GM21723 (cell line): Measurements from ENCODE around the gene PDZD7.

Experiments used
- ATAC-seq: cut with Tn5 transposase; IDR thresholded peaks from one replicate; pipeline ENCODE4 v1.9.1; 2021; ENCODE audit warnings: mild to moderate bottlenecking, moderate library complexity; ENCODE audit not compliant: unreplicated experiment

Gene PDZD7

DNA sequence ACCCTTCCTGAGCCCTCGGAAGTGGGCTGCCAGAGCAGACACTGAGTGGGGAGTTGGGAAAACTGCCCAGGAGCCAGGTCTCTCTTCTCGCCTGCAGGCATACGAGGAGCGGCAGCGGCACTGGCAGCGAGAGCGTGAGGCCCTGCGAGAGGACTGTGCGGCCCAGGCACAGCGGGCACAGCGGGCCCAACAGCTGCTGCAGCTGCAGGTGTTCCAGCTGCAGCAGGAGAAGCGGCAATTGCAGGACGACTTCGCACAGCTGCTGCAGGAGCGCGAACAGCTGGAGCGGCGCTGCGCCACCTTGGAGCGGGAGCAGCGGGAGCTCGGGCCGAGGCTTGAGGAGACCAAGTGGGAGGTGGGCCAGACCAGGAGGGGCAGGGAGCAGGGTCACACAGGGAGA lies 25.6 kb downstream of the PDZD7 start:
- ATAC-seq: no peak

DNA sequence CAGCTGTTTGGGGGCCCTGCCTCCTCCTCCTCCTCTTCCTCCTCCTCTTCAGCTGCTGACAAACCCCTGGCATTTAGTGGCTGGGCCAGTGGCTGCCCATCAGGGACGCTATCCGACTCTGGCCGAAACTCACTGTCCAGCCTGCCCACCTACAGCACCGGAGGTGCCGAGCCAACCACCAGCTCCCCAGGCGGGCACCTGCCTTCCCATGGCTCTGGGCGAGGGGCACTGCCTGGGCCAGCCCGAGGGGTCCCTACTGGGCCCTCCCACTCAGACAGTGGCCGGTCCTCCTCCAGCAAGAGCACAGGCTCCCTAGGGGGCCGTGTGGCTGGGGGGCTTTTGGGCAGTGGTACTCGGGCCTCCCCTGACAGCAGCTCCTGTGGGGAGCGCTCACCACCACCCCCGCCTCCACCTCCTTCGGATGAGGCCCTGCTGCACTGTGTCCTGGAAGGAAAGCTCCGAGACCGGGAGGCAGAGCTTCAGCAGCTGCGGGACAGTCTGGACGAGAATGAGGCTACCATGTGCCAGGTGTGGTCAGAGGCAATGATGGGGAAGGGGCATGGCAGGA lies 27.2 kb downstream of the PDZD7 start:
- ATAC-seq: no peak

DNA sequence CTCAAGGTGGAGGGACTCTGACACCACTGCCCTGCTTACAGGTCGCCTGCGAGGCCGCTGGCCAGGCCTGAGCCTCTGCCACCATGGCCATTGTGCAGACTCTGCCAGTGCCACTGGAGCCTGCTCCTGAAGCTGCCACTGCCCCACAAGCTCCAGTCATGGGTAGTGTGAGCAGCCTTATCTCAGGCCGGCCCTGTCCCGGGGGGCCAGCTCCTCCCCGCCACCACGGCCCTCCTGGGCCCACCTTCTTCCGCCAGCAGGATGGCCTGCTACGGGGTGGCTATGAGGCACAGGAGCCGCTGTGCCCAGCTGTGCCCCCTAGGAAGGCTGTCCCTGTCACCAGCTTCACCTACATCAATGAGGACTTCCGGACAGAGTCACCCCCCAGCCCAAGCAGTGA lies 28.5 kb downstream of the PDZD7 start:
- ATAC-seq: no peak

DNA sequence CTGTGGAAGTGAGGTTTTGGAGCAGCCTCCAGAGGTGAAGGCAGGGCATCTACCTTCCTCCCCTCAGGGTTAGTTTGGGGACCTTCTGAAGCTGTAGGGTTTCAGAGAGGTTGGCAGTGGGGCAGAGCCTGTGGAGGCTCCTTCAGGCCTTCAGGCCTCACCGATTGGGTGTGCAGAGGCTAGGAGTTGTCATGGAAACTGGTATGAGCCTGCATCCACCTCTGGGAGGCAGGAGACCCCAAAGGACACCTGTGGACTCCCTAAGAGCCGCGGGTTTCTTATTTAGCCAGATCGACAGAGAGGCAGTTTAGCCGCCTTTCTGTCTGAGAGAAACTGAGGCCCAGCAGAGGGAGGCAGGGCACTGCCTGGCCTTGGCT lies 29.3 kb downstream of the PDZD7 start:
- ATAC-seq: no peak

DNA sequence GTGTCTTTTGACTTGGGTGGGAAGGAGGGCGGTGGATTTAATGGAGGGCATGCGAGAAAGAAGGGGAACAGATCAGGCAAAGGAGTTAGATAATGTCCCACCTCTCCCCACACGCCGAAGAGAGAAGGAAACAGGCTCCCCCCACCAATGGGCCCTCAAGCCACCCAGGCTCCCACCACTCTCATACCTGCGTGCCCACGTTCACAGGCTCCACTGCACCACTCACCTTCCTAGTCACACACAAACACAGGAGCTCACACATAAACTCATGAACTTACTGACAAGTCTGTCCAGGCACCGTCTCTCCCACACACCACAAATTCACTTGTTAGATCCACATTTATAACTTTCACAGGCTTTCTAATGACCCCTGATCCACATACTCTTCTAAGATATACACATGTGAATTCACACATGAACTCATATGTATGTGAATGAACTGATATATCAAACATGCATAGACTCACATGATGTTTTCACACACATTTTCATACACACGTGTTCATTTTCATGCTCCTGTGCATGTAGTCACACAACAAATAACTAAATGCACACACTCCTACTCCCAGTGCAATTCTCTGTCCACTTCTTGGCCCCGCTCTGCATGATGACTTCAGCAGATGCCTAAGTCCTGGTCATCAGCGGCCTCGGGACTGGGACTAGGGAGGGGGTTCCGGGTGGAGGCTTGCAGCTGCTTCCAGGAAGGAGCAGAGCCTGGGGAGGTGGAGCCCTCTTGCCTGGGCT lies 29.8 kb downstream of the PDZD7 start:
- no peak for ATAC-seq

DNA sequence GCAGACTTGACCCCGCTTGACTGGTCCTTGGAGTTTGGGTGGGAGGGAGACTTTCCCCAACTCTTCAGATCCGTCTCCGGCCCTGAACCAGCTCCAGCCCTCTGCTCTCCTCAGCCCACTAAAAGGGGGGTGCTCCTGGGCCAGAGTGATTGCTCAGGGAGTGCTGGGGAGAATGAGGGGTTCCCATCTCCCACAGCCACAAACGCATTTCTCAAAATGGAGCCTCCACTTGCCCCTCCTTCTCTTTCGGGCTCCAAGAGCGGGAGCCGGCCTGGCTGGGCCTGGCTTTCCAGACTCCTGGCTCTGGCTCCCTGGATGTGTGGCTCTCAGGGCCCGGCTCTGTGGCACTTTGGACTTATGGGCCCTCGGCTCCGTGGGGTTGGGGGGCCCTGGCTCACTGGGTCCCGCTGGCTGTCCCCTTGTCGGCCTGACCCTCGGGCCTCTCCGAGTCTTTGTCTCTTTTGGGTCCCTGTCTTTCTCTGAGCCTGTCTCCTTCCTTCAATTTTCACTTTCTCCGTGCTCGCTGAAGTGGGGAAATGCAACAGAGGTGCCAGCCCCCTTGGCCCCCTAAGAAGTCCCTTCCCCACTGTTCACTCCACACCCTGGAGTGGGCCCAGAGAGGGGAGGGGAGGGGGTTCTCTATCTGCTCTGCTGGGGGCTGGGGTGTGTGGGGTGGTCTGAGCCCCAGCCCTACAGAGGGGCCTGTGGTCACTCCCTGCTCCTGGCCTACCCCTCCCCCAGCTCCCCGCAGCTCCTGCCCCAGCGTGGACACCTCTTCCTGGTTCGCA lies 30.6 kb downstream of the PDZD7 start:
- no peak for ATAC-seq

DNA sequence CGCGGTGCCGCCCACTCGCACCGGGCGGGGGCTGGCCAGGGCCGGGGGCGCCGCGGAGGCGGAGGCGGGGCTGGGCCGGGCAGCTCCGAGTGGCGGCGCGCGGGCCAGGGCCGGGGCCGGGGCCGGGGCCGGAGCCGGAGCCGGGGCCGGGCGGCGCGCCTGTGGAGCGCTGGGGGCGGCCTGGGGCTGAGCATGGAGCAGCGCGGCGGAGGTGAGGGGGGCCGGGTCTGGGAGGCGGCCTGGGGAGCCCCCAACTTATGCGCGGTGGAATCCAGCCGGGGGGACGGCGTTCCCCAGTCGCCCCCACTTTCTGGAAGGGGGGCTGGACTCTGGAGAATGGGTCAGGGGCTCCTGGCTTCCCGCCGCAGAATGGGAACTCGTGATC lies 31.2 kb downstream of the PDZD7 start, which contains the start of gene LZTS2:
TSS of gene LZTS2 (plus strand) at position 67 of the 385 bp plus-strand sequence. CDS start 2,731 bp downstream, outside the sequence.
- no peak for ATAC-seq

DNA sequence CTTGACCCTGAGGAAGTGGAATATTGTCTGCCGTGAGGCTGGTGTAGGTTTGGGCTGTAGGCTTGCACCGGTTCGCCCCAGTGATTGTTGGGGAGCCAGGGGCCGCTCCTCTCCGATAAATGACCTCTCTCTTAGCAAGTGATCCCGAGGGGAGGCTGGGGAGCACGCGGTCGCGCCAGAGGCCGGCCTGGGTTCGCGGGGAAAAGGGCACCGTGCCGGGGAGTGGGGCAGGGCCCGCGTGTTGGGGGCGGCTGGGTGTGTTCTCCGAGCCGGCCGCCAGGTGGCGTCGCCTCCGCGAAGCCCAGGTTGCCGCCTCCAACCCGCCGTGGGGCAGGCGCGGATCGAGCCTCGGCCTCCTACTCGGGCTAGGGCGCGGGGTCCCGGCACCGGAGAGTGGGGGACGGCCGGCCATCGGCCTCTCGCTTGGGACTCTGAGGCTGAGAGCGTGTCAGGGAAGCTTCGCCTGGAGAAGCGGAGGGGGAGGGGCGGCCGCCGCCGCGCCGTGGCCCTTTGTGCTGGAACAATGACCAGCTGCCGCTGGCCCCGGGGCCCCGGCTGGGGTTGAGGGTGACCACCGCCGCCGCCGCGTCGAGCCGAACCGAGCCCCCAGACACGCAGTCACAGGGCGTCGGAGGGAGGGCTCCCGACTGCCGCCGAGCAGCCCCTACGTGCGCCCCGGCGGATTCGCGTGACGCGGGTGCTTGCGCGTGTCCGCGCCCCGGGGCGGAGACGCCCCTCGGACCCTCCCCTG lies 31.8 kb downstream of the PDZD7 start:
- ATAC-seq: peak; percentile 48

DNA sequence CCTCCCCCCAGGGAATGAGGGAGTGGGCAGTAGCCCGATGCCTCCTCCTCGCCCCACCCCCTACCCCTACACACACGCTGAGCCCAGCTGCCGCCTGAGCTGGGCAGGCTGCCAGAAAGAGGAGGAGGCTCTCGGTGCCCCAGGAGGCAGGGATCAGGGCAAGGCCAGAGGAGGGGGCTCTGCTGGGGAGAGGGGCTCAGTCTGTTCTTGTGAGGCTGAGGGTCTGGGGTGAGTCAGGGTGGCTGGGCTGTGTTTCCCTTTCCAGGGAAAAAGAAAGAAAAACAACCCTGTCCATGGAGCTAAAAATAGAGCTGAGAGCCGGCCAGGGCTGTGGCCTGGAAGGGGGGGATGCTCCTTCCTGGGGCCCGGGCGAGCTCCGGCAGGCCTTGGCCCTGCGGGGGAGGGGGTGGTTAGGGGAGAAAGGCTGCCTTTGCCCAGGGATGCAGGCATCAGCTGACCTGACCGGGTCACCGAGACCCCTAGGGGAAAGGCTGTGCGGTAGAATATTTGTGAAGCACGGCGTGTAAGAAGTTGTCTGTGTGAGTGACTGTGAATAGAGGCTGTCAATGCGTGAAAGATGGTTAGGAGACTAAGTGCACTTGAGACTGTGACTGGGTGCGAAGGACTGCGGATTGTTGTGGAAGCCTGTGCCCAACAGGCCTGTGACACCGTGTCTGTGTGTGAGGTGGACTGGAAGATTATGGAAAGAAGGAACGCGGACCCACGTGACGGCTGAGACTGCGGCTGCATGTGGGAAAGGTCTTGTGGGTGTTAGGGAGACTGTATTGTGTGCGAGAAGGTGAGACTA lies 32.5 kb downstream of the PDZD7 start:
- peak; percentile 25 for ATAC-seq

DNA sequence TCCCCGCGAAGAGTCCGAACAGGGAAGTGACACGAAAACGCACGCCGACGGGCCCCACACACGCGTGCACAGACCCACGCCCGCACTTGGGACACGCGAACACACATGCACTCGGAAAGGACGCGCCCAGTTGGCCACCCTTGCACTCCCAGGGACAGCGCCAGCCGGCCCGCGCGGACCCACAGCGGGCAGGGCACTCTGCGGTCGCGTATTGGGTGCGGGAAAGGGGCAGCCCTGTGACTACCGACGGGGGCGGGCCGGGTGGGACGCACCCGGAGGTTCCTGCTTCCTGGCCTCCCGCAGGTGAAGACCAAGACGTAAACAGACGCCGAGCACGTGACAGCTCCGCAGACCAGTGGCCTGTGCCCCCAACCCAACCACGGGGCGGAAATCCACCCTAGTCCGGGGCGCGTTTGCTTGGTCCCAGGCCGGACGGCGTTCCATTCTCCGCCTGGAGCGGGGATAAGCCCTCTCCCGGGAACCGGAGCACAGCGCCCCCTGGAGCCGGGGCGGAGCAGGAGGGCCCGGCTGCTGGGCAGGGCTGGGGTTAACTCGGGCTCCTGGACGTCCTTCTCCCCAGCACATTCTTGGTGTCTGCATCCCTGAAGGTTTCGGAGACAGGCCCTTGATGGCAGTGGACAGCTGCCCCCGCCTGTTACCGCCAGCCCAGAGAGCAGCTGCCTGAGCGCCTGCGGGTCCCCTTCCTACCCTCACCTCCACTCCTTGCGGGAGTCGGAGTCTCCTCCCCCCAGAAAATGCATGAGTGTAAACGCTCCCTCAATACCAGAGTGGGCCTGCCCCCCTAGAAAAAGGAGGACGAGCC lies 33.4 kb downstream of the PDZD7 start:
- peak; percentile 39 for ATAC-seq

DNA sequence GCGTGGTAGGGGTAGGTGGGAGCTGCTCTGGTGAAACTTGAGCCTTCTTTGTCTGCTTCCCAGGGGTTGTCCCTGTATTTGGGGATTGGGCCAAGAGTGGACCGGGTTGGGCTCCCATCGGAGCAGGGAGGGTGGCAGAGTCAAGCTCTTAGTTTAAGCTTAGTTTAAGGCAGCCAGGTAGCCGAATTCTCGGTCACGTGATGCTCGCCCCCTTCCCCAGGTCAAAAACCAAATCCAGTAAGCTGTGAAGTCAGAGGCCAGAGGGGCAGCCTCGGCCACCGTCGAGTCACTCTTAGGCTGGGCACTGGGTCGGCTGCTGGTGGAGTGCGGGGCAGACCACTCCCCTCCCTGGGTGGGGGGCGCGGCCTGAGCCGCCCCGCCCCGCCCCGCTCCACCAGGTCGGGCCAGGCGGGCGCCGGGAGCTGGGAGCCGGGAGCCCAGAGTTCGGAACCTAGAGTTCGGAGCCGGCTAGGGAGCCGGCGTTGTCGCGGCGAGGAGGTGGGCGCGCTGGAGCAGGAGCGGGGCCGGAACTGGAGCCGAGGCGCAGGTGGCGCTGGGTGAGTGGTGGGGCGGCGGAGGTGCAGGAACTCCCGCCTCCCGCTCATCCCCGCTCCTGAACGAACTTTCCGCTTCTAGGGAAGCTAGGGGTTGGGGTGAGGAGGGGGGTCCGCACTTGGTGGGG lies 34.1 kb downstream of the PDZD7 start:
- ATAC-seq: peak; percentile 27

DNA sequence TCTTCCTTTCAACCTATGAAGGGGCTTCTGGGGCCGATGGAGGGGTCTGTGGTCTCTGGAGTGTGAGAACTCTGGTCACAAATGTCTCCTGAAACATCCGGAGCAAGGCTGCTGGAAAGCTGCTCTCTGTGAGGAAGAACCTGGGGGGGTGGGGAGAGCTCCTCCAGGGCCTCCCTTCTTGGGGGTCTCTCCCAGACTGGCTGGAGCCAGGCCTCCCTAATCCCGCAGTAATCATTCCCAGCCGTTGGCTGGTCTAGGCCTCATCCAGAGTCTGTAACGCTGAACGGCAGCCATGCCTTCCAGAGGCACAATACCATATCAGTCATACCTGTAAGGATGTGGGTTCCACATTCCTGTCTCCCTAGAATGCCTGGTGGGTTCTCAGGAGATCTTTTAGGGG lies 35.7 kb downstream of the PDZD7 start:
- no peak for ATAC-seq

DNA sequence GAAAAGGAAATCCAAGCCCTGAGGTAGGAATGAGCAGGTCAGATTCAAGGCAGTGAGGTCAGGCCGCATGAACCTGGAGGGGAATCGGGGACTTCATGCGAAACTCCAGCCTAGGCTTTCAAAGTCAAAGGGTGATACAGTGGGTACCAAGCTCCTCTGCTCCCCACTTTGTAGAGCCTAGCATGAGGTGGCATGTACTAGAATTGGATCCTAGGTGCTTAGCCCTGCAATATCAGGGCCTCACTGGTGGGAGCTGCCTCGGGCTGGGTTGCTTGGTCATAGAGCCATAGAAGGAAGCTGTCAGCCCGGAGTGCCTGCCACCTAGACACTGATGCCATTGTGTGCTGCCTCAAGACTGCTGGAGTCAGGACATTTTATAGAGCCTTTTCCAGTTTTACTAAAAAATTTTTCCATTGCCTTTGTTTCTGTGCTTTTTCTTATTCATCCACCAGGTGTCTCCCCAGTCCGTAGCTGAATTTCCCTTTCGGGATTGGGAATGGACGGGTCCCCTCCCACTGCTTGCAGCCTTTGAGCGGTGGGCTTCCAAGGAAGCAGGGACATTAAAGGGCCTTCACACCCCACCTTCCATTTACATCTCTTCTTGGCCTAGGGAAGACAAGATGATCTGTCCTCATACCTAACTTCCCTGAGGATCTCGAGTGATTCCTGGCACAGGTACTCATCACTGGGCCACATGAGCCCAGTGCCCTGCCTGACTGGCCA lies 36.8 kb downstream of the PDZD7 start:
- ATAC-seq: no peak

DNA sequence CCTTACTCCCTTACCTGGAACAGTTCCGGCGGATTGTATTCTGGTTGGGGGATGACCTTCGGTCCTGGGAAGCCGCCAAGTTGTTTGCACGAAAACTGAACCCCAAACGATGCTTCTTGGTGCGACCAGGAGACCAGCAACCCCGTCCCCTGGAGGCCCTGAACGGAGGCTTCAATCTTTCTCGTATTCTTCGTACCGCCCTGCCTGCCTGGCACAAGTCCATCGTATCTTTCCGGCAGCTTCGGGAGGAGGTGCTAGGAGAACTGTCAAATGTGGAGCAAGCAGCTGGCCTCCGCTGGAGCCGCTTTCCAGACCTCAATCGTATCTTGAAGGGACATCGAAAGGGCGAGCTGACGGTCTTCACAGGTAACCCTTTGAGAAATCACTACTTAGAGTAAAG lies 41.8 kb downstream of the PDZD7 start:
- ATAC-seq: no peak

DNA sequence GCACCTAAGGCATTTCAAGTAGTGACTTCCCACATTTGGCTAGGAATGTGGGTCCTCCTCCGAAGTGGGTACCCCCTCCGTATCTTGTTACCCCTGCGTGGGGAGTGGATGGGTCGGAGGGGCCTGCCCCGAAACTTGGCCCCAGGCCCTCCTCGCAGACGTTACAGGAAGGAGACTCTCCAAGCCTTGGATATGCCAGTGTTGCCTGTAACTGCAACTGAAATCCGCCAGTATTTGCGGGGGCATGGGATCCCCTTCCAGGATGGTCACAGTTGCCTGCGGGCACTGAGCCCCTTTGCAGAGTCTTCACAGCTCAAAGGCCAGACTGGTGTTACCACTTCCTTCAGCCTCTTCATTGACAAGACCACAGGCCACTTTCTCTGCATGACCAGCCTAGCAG lies 42.8 kb downstream of the PDZD7 start:
- ATAC-seq: no peak

DNA sequence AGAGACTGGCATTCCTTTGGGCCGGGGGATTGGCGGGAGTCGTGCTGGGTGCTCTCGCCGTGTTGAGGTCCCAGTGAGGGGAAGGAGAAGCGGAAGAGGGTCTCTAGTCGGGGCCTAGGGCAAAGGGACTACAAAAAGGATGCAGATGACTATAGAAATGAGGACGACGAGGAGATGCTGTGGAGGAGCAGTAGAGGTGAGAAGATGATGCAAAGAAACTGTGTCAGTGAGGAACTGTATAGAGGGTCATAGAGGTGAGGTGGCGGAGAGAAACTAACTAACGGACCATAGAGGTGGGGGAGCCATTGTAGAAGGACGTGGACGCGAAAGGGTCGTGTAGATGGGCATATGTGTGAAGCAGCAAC lies 43.3 kb downstream of the PDZD7 start:
- ATAC-seq: no peak

DNA sequence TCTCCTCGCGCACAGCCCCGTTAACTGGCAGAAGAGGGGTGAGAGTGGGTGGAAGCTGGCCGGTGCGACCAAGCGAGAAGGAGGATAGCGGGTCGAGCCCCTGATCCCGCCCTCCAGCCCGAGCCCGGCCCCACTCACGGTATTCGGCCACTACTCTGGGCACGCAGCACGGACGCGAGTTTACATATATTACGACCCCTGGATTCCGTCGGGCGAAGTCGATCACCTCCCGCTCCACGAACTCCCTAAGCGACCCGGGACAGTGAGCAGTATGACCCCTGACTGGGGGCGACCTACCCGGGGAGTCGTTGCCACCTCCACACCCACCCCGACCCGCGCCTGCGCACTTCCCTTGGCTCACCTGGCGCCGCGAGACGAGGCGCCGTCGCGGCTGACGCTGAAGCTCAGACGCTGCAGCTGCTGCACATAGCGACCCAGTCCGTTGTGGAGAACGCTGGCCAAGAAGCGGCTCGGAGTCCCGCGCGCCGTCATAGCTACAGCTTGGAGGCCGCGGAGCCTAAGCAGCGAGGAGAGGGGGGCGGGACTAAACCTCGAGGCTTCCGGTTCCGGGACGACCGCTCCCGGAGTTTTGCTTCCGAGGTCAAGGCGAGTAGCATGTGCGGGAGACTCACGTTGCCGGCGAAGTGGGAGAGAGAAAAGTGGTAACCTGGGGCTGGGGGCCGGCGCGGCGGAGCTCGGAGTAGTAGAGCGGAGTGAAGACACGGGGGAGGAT lies 43.8 kb downstream of the PDZD7 start, which contains the start of the genes MRPL43 and TWNK:
TSS of gene MRPL43 (minus strand) at position 546 of the 733 bp plus-strand sequence. CDS start at position 492, 54 bp downstream.
TSS of gene TWNK (plus strand) at position 592 of the 733 bp plus-strand sequence. CDS start 668 bp downstream, outside the sequence.
- peak; percentile 80 for ATAC-seq

DNA sequence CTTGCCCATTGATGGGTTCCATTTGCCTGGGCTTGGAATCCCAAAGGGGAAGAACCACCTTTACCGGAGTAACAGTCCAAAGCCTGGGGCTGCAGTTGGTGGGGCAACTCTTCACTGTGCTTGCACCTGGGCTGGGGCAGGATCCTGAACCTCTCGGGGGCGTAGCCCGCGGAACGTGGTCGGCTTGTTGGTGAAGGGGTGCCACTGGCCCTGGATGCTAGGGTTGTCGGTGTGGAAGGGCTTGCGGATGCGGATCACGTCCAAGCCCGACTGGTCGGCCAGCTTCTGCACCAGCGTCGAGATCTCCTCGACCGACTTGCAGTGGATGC lies 44.3 kb downstream of the PDZD7 start:
- no peak for ATAC-seq
